ENCODE measurements around the gene SPINK8.
"Not testable (repeated sequence)": the region's sequence is repeated elsewhere in the genome, so short reads cannot be mapped to it uniquely, and the experiment has no call there.

GRCh38 chr3:48337536-48337935 lies 4.1 kb upstream of the SPINK8 start:
- not testable (repeated sequence) for TF ChIP-seq EZH2, CTCF, EZH2phosphoT487 (IDR thresholded peaks at IDR 0.05)
